GM19193 (cell line): ENCODE measurements around the gene TSPAN9.

Experiments
- POLR2A ChIP-seq: IDR thresholded peaks from 4 replicates; pipeline ENCODE4 v1.6.1; 2011; ENCODE audit not compliant: insufficient read depth, insufficient read length; ENCODE audit errors: extremely low read depth

TSPAN9 gene

GRCh38 chr12:3308609-3309008, 231.4 kb downstream of the TSPAN9 start:
- no peak for TF ChIP-seq POLR2A

- TF ChIP-seq POLR2A = no peak
Observed at GRCh38 chr12:3309805-3310204, 232.6 kb downstream of the TSPAN9 start.

- no peak for TF ChIP-seq POLR2A
Observed at GRCh38 chr12:3310271-3311026, 233.3 kb downstream of the TSPAN9 start.

- TF ChIP-seq POLR2A = no peak
Observed at GRCh38 chr12:3311027-3311402, 233.8 kb downstream of the TSPAN9 start.

GRCh38 chr12:3311491-3312103, 234.4 kb downstream of the TSPAN9 start:
- no peak for TF ChIP-seq POLR2A

GRCh38 chr12:3313066-3313465, 235.9 kb downstream of the TSPAN9 start:
- no peak for TF ChIP-seq POLR2A

- TF ChIP-seq POLR2A = no peak
Observed at GRCh38 chr12:3313675-3314663, 236.8 kb downstream of the TSPAN9 start.

- TF ChIP-seq POLR2A = no peak
Observed at GRCh38 chr12:3315201-3315661, 238.1 kb downstream of the TSPAN9 start.

- TF ChIP-seq POLR2A = no peak
Observed at GRCh38 chr12:3316776-3317480, 239.7 kb downstream of the TSPAN9 start.

GRCh38 chr12:3317481-3317815, 240.3 kb downstream of the TSPAN9 start:
- no peak for TF ChIP-seq POLR2A

GRCh38 chr12:3317841-3318501, 240.8 kb downstream of the TSPAN9 start:
- no peak for TF ChIP-seq POLR2A

GRCh38 chr12:3319723-3320492, 242.7 kb downstream of the TSPAN9 start:
- TF ChIP-seq POLR2A = no peak

GRCh38 chr12:3320881-3321509, 243.8 kb downstream of the TSPAN9 start:
- TF ChIP-seq POLR2A = no peak
